A673 (cell line): ENCODE results near the gene ZNF546. TPM values are rescaled to one million over a fixed set of nuclear protein-coding genes. Genes with fewer than 3 reads are reported as not detected.

ENCODE experiments used
- BruUV-seq: library from RNA; stranded (reverse); fragments of 400-500 nt; replicated peaks from 2 replicates; lab custom pipeline; 2021; lab: Mats Ljungman, UMichigan
- CTCF ChIA-PET: fragments of 300-600 bp; sonication (Branson Sonifier 250); formaldehyde crosslinking; loops from one replicate; lab custom pipeline; 2022; ENCODE audit warnings: antibody characterized with exemption; lab: Charles Lee
- POLR2A ChIA-PET: fragments of 300-600 bp; sonication (Branson Sonifier 250); formaldehyde crosslinking; loops from one replicate; lab custom pipeline; 2022; ENCODE audit warnings: antibody characterized with exemption; ENCODE audit not compliant: low non-redundant PET; lab: Charles Lee
- DNase-seq: peaks from one replicate; pipeline ENCODE4 v3.0.0-alpha.2; 2015; ENCODE audit warnings: low spot score
- H3K27ac ChIP-seq: fragments of 200-600 bp; sonication (generic); 2 replicates; pipeline ENCODE4 v1.5.1; 2016; ENCODE audit warnings: mixed run types, low read depth, mild to moderate bottlenecking, mixed read lengths, antibody characterized with exemption, low read length; ENCODE audit not compliant: poor library complexity, severe bottlenecking
- H3K27me3 ChIP-seq: fragments of 200-600 bp; sonication (generic); replicated peaks from 2 replicates; pipeline ENCODE4 v1.6.1; 2017; ENCODE audit warnings: mixed run types, low read depth, mild to moderate bottlenecking, mixed read lengths, antibody characterized with exemption, low read length; ENCODE audit not compliant: insufficient read depth, poor library complexity
- H3K36me3 ChIP-seq: fragments of 200-600 bp; sonication (generic); 2 replicates; pipeline ENCODE4 v1.6.1; 2016; ENCODE audit warnings: mixed run types, mild to moderate bottlenecking, mixed read lengths, antibody characterized with exemption, low read length; ENCODE audit not compliant: insufficient read depth, poor library complexity, severe bottlenecking
- H3K4me1 ChIP-seq: fragments of 200-600 bp; sonication (generic); 2 replicates; pipeline ENCODE4 v1.6.1; 2017; ENCODE audit warnings: mixed run types, mild to moderate bottlenecking, mixed read lengths, antibody characterized with exemption, low read length; ENCODE audit not compliant: insufficient read depth, poor library complexity, severe bottlenecking
- H3K4me3 ChIP-seq: fragments of 200-600 bp; sonication (generic); 2 replicates; pipeline ENCODE4 v1.5.1; 2016; ENCODE audit warnings: low read depth, mixed run types, mild to moderate bottlenecking, mixed read lengths, low read length; ENCODE audit not compliant: poor library complexity, severe bottlenecking
- H3K9me3 ChIP-seq: fragments of 200-600 bp; sonication (generic); 2 replicates; pipeline ENCODE4 v1.6.1; 2016; ENCODE audit warnings: mixed run types, low read depth, mild to moderate bottlenecking, mixed read lengths, antibody characterized with exemption, low read length; ENCODE audit not compliant: poor library complexity, severe bottlenecking
- EZH2 ChIP-seq: fragments of 200-600 bp; sonication (generic); IDR thresholded peaks from 2 replicates; pipeline ENCODE4 v1.6.1; 2017; ENCODE audit warnings: borderline replicate concordance, low read depth, mild to moderate bottlenecking, mixed read lengths, antibody characterized with exemption, low read length; ENCODE audit not compliant: poor library complexity, severe bottlenecking
- intact Hi-C: fragments of 100-400 bp; cut with micrococcal nuclease; formaldehyde crosslinking; loops from one replicate; pipeline ENCODE4 v1.10.0; 2022; ENCODE audit not compliant: unreplicated experiment
- total RNA-seq: library from RNA; stranded (reverse); gene quantifications from 2 replicates; pipeline ENCODE4 v1.2.3, GENCODE V29; 2021
- TF ChIP-seq, protein P1 (sequence below): fragments of 300-800, 200-600 bp; sonication (generic); conservative IDR thresholded peaks from 2 replicates; pipeline ENCODE4 v1.5.1; 2017; ENCODE audit warnings: low read depth, mild to moderate bottlenecking, antibody characterized with exemption, low read length, moderate library complexity, mixed read lengths

ZNF546 gene
- total RNA-seq, 1 experiment from 2014 or later: 5.5 TPM

- DNase-seq: no peak
- Histone ChIP-seq H3K27me3 (no peaks in the 10 kb centered on the region), H3K9me3 (peaks cover 16% of the 10 kb centered on the region), H3K4me1 (peaks cover 7% of the 10 kb centered on the region), H3K27ac (no peak overlapping the region), H3K36me3 (no peaks in the 10 kb centered on the region), H3K4me3 (peak overlapping the region; percentile 82)
- CTCF ChIA-PET: interaction anchor here (0.7 kb wide), 1 partner anchor 287 kb away, joined by 10 read pairs; no protein-coding TSS in a partner anchor
- POLR2A ChIA-PET: no interaction called here
- BruUV-seq: no TSS peak
- intact Hi-C loops: no loop called here
- TF ChIP-seq, protein P1, sequence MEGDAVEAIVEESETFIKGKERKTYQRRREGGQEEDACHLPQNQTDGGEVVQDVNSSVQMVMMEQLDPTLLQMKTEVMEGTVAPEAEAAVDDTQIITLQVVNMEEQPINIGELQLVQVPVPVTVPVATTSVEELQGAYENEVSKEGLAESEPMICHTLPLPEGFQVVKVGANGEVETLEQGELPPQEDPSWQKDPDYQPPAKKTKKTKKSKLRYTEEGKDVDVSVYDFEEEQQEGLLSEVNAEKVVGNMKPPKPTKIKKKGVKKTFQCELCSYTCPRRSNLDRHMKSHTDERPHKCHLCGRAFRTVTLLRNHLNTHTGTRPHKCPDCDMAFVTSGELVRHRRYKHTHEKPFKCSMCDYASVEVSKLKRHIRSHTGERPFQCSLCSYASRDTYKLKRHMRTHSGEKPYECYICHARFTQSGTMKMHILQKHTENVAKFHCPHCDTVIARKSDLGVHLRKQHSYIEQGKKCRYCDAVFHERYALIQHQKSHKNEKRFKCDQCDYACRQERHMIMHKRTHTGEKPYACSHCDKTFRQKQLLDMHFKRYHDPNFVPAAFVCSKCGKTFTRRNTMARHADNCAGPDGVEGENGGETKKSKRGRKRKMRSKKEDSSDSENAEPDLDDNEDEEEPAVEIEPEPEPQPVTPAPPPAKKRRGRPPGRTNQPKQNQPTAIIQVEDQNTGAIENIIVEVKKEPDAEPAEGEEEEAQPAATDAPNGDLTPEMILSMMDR: no peak
- no peak for TF ChIP-seq EZH2
Measured at GRCh38 chr19:40054632-40055031, 57.8 kb downstream of the ZNF546 start.

DNA sequence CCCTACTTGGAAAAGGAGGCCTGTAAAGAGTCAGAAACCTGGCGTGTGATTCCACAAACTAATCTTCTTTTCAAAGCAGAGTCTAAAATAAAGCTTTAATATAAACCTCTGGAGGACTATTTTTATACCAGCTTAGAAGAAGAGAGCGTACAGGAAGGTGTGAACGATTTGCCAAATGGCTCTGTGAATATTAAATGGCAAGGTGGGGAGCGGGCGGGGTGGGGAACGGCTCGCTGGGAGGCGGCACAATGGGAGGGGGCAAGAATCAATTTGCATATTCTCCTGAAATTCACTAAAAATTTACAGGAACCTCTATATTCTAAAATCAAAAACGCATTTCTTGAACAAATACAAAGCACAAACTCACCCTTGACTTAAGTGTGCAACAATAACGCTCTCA lies 58.2 kb downstream of the ZNF546 start:
- BruUV-seq: no TSS peak
- Histone ChIP-seq H3K4me1 (peaks cover 7% of the 10 kb centered on the region), H3K9me3 (peaks cover 21% of the 10 kb centered on the region), H3K27me3 (no peaks in the 10 kb centered on the region), H3K27ac (peak overlapping the region; percentile 73), H3K4me3 (peak overlapping the region; percentile 82), H3K36me3 (no peaks in the 10 kb centered on the region)
- intact Hi-C loops: no loop called here
- TF ChIP-seq EZH2: no peak
- TF ChIP-seq, protein P1: no peak
- no peak for DNase-seq
- ChIA-PET POLR2A (no interaction called here), CTCF (interaction anchor here (0.7 kb wide), 1 partner anchor 287 kb away, joined by 10 read pairs; no protein-coding TSS in a partner anchor)

DNA sequence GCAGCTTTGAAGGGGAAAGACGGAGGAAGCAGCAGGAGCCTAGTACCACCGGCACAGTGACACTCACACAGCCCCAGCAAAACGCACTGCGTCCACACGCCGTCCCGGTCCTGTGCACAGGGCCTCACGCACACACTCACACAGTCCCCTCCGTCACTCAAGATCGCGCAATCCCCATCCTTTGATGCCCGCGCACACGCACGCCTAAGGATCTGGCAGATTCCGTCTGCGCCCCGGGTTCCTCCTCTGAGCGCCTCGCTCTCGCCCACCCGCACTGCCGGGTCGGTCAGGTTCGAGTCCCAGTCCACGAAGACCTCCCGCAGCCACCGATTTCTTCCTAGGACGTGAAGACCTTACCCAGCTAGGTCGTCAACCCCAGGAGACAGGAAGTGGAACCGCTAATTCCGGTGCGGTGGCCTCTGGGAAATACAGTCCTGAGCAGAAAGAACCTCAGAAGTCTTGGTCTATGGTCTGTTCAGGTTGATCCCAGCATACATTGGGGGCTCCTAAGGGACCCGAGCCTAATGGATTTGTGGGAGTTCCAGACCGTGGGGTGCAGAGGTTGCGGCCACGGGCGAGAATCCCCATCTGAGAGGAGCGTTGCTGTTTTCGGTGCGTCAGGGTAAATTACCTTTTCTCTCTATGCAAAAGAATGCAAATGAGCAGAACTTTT lies 59.1 kb downstream of the ZNF546 start, which contains the start of gene ZNF780B:
ZNF780B (minus strand) TSS at position 400 of the 673 bp plus-strand sequence. CDS start 5,899 bp downstream, outside the sequence.
- BruUV-seq: no TSS peak
- Histone ChIP-seq H3K4me1 (peaks cover 7% of the 10 kb centered on the region), H3K27me3 (no peaks in the 10 kb centered on the region), H3K36me3 (no peaks in the 10 kb centered on the region), H3K27ac (peak within 1 kb of the TSS; percentile 73), H3K9me3 (peaks cover 21% of the 10 kb centered on the region), H3K4me3 (peak within 1 kb of the TSS; percentile 82)
- CTCF ChIA-PET: no interaction called here
- TF ChIP-seq, protein P1: no peak
- no peak for TF ChIP-seq EZH2
- peak; percentile 83 for DNase-seq
- POLR2A ChIA-PET: no interaction called here
- intact Hi-C loops: no loop called here
